Measurements from ENCODE around the gene OPHN1.

- TF ChIP-seq CTCF (conservative IDR thresholded peaks at IDR 0.05 in 1 of 2, IDR thresholded peaks at IDR 0.05 in 1 of 2; ENCODE audit: low read depth in 1 of 2, low read length in 2 of 2) (no peak), EZH2 (IDR thresholded peaks at IDR 0.05; ENCODE audit: low read length, missing control alignments) (no peak)
These were observed 355.9 kb downstream of the OPHN1 start for GRCh38 chrX:68077378-68077777.

Measured in fibroblast of lung (primary cell).